Measurements from ENCODE around the gene FNDC10.

Gene FNDC10

GRCh38 chr1:1615256-1616044, 15.5 kb upstream of the FNDC10 start, which contains the start of gene MIB2:
Gene MIB2, plus strand, starts transcription at chr1:1615500. Its CDS starts 7,953 bp downstream, at chr1:1623453.
- ATAC-seq: peak; percentile 89
- TF ChIP-seq PATZ1 (CRISPR knock-in tag; IDR thresholded peaks at IDR 0.05; ENCODE audit: borderline replicate concordance): 0 out of 2 replicates have a peak, but pooled peaks have one; percentile 31
- TF ChIP-seq SNAI2 (CRISPR knock-in tag; IDR thresholded peaks at IDR 0.05): no peak

GRCh38 chr1:1614954-1615255, 15.0 kb upstream of the FNDC10 start:
- TF ChIP-seq PATZ1 (CRISPR knock-in tag; IDR thresholded peaks at IDR 0.05; ENCODE audit: borderline replicate concordance) (no peak), PPARA (CRISPR knock-in tag; IDR thresholded peaks at IDR 0.05; ENCODE audit: borderline replicate concordance) (no peak), ZC3H10 (CRISPR knock-in tag; IDR thresholded peaks at IDR 0.05) (no peak), ARNTL (CRISPR knock-in tag; IDR thresholded peaks at IDR 0.05; ENCODE audit: borderline replicate concordance, low read depth) (no peak), CSDC2 (CRISPR knock-in tag; IDR thresholded peaks at IDR 0.05) (no peak), TCF4 (CRISPR knock-in tag; IDR thresholded peaks at IDR 0.05; ENCODE audit: borderline replicate concordance) (no peak), TSHZ2 (CRISPR knock-in tag; IDR thresholded peaks at IDR 0.05) (no peak), OSR1 (CRISPR knock-in tag; IDR thresholded peaks at IDR 0.05) (no peak), ZFP30 (CRISPR knock-in tag; IDR thresholded peaks at IDR 0.05) (no peak), BACH2 (CRISPR knock-in tag; IDR thresholded peaks at IDR 0.05; ENCODE audit: borderline replicate concordance) (no peak), ZNF70 (CRISPR knock-in tag; IDR thresholded peaks at IDR 0.05) (no peak), POU6F1 (CRISPR knock-in tag; IDR thresholded peaks at IDR 0.05; ENCODE audit: borderline replicate concordance, low read depth) (no peak), CREB5 (CRISPR knock-in tag; IDR thresholded peaks at IDR 0.05; ENCODE audit: low read depth) (no peak), SNAI2 (CRISPR knock-in tag; IDR thresholded peaks at IDR 0.05) (no peak), CSRNP3 (CRISPR knock-in tag; IDR thresholded peaks at IDR 0.05) (no peak), ISL1 (CRISPR knock-in tag; IDR thresholded peaks at IDR 0.05) (no peak), GLIS3 (CRISPR knock-in tag; IDR thresholded peaks at IDR 0.05) (no peak), ZFP3 (CRISPR knock-in tag; IDR thresholded peaks at IDR 0.05) (no peak)
- no peak; the same call in 2 of the 3 replicates for ATAC-seq
